ENCODE data around the gene PLXNB3. TPM values are rescaled to one million over a fixed set of nuclear protein-coding genes. Genes with fewer than 3 reads are reported as not detected.
"Not testable (repeated sequence)": the region's sequence is repeated elsewhere in the genome, so short reads cannot be mapped to it uniquely, and the experiment has no call there.

PLXNB3 gene
- total and polyA plus RNA-seq, 7 experiments from 2014 or later = 0.45 to 1.6 (median 0.68) TPM; not detected in 4

- Mint-ChIP-seq H3K36me3 (no peaks in the 10 kb centered on the region), H3K27ac (no peak overlapping the region), H3K9me3 (peaks cover 0 to 2% (median 0%) of the 10 kb centered on the region in 11 donors), H3K27me3 (peaks cover 0 to 8% (median 0%) of the 10 kb centered on the region in 5 donors), H3K4me3 (no peak overlapping the region), H3K4me1 (peaks cover 0 to 2% (median 0%) of the 10 kb centered on the region in 7 donors)
- Histone ChIP-seq H3K9me3 (ENCODE audit: control insufficient read depth in 2 of 3, low read length in 3 of 3) (no peaks in the 10 kb centered on the region), H3K27me3 (ENCODE audit: control insufficient read depth in 2 of 2, insufficient read depth in 2 of 2, low read length in 2 of 2) (no peaks in the 10 kb centered on the region), H3K4me1 (ENCODE audit: control insufficient read depth in 2 of 2, insufficient read depth in 2 of 2, low read length in 2 of 2) (no peaks in the 10 kb centered on the region), H3K36me3 (ENCODE audit: control insufficient read depth in 2 of 3, insufficient read depth in 3 of 3, low read length in 3 of 3) (no peaks in the 10 kb centered on the region), H3K27ac (ENCODE audit: low read depth, low read length) (no peak overlapping the region), H3K4me3 (ENCODE audit: low read length) (no peak overlapping the region)
- POLR2A ChIA-PET = no interaction called here
- CTCF ChIA-PET = no interaction called here
- DNase-seq (no peak), ATAC-seq (no peak)
- intact Hi-C loops (cut with micrococcal nuclease) = no loop called here
These were observed 43.9 kb downstream of the PLXNB3 start for GRCh38 chrX:153807976-153808375.

DNA sequence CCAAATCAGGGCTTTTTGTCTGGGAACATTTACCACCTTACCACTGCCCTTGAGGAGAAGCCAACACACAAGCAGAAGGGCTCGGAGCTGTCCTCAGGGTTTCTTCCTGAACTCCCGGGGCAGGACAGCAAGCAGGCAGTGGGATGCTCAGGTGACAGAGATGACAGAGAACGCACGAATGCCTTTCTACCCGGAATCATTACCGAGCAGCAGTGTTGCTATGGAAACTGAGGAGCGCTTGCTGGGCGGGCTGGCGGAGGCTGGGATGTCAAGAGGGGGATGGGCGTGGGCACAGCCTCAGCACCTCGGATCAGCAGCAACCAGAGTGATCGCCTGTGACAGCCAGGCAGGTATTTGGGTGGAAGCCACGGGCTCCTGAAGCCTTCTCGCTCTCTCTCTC lies 48.2 kb downstream of the PLXNB3 start:
- Mint-ChIP-seq H3K9me3 (peaks cover 0 to 2% (median 0%) of the 10 kb centered on the region in 11 donors), H3K4me1 (peaks cover 7 to 21% (median 17%) of the 10 kb centered on the region in 7 donors), H3K36me3 (peaks cover 0 to 6% (median 0%) of the 10 kb centered on the region in 5 donors), H3K4me3 (no peak overlapping the region), H3K27me3 (peaks cover 0 to 26% (median 0%) of the 10 kb centered on the region in 5 donors), H3K27ac (no peak overlapping the region)
- Histone ChIP-seq H3K9me3 (ENCODE audit: control insufficient read depth in 2 of 3, low read length in 3 of 3) (no peaks in the 10 kb centered on the region), H3K4me3 (ENCODE audit: low read length) (no peak overlapping the region), H3K4me1 (ENCODE audit: control insufficient read depth in 2 of 2, insufficient read depth in 2 of 2, low read length in 2 of 2) (peaks cover 9% of the 10 kb centered on the region in 2 donors), H3K36me3 (ENCODE audit: control insufficient read depth in 2 of 3, insufficient read depth in 3 of 3, low read length in 3 of 3) (no peaks in the 10 kb centered on the region), H3K27ac (ENCODE audit: low read depth, low read length) (no peak overlapping the region), H3K27me3 (ENCODE audit: control insufficient read depth in 2 of 2, insufficient read depth in 2 of 2, low read length in 2 of 2) (no peaks in the 10 kb centered on the region)
- ATAC-seq = no peak
- CTCF ChIA-PET = no interaction called here
- DNase-seq = no peak
- POLR2A ChIA-PET = no interaction called here
- intact Hi-C loops (cut with micrococcal nuclease) = no loop called here

- Mint-ChIP-seq H3K27ac (no peak overlapping the region), H3K4me1 (peaks cover 11 to 26% (median 23%) of the 10 kb centered on the region in 7 donors), H3K9me3 (no peaks in the 10 kb centered on the region), H3K27me3 (peaks cover 0 to 26% (median 0%) of the 10 kb centered on the region in 5 donors), H3K4me3 (no peak overlapping the region), H3K36me3 (peaks cover 0 to 6% (median 0%) of the 10 kb centered on the region in 5 donors)
- DNase-seq (no peak), ATAC-seq (no peak)
- intact Hi-C loops (cut with micrococcal nuclease) = no loop called here
- ChIA-PET CTCF (no interaction called here), POLR2A (no interaction called here)
- Histone ChIP-seq H3K4me3 (ENCODE audit: low read length) (no peak overlapping the region), H3K9me3 (ENCODE audit: control insufficient read depth in 2 of 3, low read length in 3 of 3) (no peaks in the 10 kb centered on the region), H3K36me3 (ENCODE audit: control insufficient read depth in 2 of 3, insufficient read depth in 3 of 3, low read length in 3 of 3) (no peaks in the 10 kb centered on the region), H3K4me1 (ENCODE audit: control insufficient read depth in 2 of 2, insufficient read depth in 2 of 2, low read length in 2 of 2) (peaks cover 14 to 15% of the 10 kb centered on the region in 2 donors), H3K27ac (ENCODE audit: low read depth, low read length) (no peak overlapping the region), H3K27me3 (ENCODE audit: control insufficient read depth in 2 of 2, insufficient read depth in 2 of 2, low read length in 2 of 2) (no peaks in the 10 kb centered on the region)
These were observed 49.1 kb downstream of the PLXNB3 start for GRCh38 chrX:153813161-153813560.

DNA sequence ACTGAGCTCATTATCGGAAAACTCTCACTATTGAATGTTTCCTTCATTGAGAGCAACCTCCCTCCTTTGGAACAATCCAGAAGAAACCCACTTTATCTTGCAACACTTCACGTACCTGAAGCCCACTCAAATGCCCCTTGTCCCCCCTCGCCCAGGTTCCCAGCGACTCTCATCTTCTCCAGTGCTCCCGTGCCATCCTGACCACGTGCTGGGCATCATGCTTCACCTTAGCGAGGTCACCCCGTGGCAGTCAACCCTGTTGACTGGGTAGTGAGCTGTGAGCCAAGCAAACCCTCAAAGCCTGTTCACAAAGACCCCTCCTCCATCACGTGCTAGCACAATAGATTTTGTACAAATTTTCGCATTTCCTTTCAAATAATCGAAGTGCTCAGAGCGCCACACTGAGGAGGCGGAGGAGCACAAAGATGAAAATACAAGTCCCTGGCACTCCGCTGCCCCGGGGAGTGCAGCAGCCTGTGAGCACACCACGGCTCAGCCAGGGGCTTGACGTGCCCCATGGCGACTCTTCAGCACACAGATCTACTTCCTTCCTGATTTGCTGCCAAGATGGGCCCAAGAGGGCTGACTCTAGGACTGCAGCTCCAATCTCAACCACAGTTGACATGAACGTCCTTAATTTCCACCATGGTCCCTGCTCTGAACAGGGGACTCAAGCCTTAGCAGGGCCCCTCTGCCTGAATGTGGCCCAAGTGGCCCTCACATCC lies 50.7 kb downstream of the PLXNB3 start:
- POLR2A ChIA-PET = no interaction called here
- H3K9me3 Mint-ChIP-seq = no peaks in the 10 kb centered on the region
- Histone ChIP-seq H3K27ac (ENCODE audit: low read depth, low read length) (no peak overlapping the region), H3K4me1 (ENCODE audit: control insufficient read depth in 2 of 2, insufficient read depth in 2 of 2, low read length in 2 of 2) (peaks cover 19 to 22% of the 10 kb centered on the region in 2 donors), H3K9me3 (ENCODE audit: control insufficient read depth in 2 of 3, low read length in 3 of 3) (no peaks in the 10 kb centered on the region), H3K36me3 (ENCODE audit: control insufficient read depth in 2 of 3, insufficient read depth in 3 of 3, low read length in 3 of 3) (no peaks in the 10 kb centered on the region), H3K4me3 (ENCODE audit: low read length) (no peak overlapping the region), H3K27me3 (ENCODE audit: control insufficient read depth in 2 of 2, insufficient read depth in 2 of 2, low read length in 2 of 2) (no peaks in the 10 kb centered on the region)
- H3K4me1 Mint-ChIP-seq = peaks cover 11 to 34% (median 26%) of the 10 kb centered on the region in 7 donors
- peaks cover 0 to 6% (median 0%) of the 10 kb centered on the region in 5 donors for H3K36me3 Mint-ChIP-seq
- H3K27me3 Mint-ChIP-seq = peaks cover 0 to 29% (median 0%) of the 10 kb centered on the region in 5 donors
- no peak overlapping the region for H3K27ac Mint-ChIP-seq
- DNase-seq (no peak), ATAC-seq (no peak)
- intact Hi-C loops (cut with micrococcal nuclease) = loop anchor here (5.0 kb wide), 2 partner anchors 63 to 88 kb away; partner anchors contain the start of gene AVPR2 (in 1 of the 2)
- no peak overlapping the region for H3K4me3 Mint-ChIP-seq
- CTCF ChIA-PET = interaction anchor here (0.6 kb wide), 1 partner anchor 244 kb away, joined by 3 read pairs; no protein-coding TSS in a partner anchor

GRCh38 chrX:153816831-153817690 lies 53.0 kb downstream of the PLXNB3 start:
- Mint-ChIP-seq H3K9me3 (no peaks in the 10 kb centered on the region), H3K4me1 (peaks cover 11 to 51% (median 33%) of the 10 kb centered on the region in 7 donors), H3K4me3 (peak overlapping the region; percentile 21 to 76 (median 67)), H3K36me3 (peaks cover 0 to 6% (median 0%) of the 10 kb centered on the region in 5 donors), H3K27me3 (peaks cover 0 to 23% (median 0%) of the 10 kb centered on the region in 5 donors), H3K27ac (peak overlapping the region in 3 of 9 donors; percentile 32 to 48 (median 48))
- Histone ChIP-seq H3K27me3 (ENCODE audit: control insufficient read depth in 2 of 2, insufficient read depth in 2 of 2, low read length in 2 of 2) (no peaks in the 10 kb centered on the region), H3K4me1 (ENCODE audit: control insufficient read depth in 2 of 2, insufficient read depth in 2 of 2, low read length in 2 of 2) (peaks cover 32 to 37% of the 10 kb centered on the region in 2 donors), H3K9me3 (ENCODE audit: control insufficient read depth in 2 of 3, low read length in 3 of 3) (no peaks in the 10 kb centered on the region), H3K36me3 (ENCODE audit: control insufficient read depth in 2 of 3, insufficient read depth in 3 of 3, low read length in 3 of 3) (no peaks in the 10 kb centered on the region), H3K27ac (ENCODE audit: low read depth, low read length) (no peak overlapping the region), H3K4me3 (ENCODE audit: low read length) (peak overlapping the region; percentile 31)
- POLR2A ChIA-PET = interaction anchor here (2.0 kb wide), 1 partner anchor 110 kb away, joined by 4 read pairs; no protein-coding TSS in a partner anchor
- CTCF ChIA-PET = interaction anchor here (1.0 to 1.1 kb wide), 2 partner anchors 110 to 130 kb away, joined by 3 read pairs; no protein-coding TSS in a partner anchor
- ATAC-seq (peak; percentile 77), DNase-seq (peak in 7 of 9 donors; percentile 11 to 43 (median 37))
- intact Hi-C loops (cut with micrococcal nuclease) = loop anchor here (1.0 to 5.0 kb wide), 4 partner anchors 23 to 110 kb away; partner anchors contain the start of genes ARHGAP4 (in 1 of the 2), AVPR2 (in 1 of the 2), IDH3G (in 1 of the 2) and SSR4 (in 1 of the 2)

DNA sequence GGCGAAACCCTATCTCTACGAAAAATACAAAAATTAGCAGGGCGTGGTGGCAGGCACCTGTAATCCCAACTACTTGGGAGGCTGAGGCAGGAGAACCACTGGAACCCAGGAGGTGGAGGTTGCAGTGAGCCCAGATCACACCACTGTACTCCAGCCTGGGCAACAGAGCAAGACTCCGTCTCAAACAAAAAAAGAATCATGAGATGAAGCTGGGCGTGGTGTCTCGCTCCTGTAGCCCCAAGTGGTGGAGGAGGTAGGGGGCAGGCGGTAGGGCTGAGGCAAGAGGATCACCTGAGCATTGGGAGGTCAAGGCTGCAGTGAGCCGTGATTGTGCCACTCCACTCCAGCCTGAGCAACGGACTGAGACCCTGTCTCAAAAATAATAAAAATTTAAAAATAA lies 54.0 kb downstream of the PLXNB3 start:
- H3K36me3 ChIP-seq (ENCODE audit: control insufficient read depth in 2 of 3, insufficient read depth in 3 of 3, low read length in 3 of 3); H3K36me3 Mint-ChIP-seq; H3K9me3 ChIP-seq (ENCODE audit: control insufficient read depth in 2 of 3, low read length in 3 of 3); CTCF ChIA-PET; ATAC-seq; DNase-seq; H3K27me3 ChIP-seq (ENCODE audit: control insufficient read depth in 2 of 2, insufficient read depth in 2 of 2, low read length in 2 of 2); H3K9me3 Mint-ChIP-seq; H3K4me3 ChIP-seq (ENCODE audit: low read length); H3K27ac ChIP-seq (ENCODE audit: low read depth, low read length): not testable (repeated sequence)
- Mint-ChIP-seq H3K4me1 (peaks cover 18 to 58% (median 39%) of the 10 kb centered on the region in 7 donors), H3K4me3 (peak overlapping the region in 5 of 10 donors; percentile 25 to 67 (median 54)), H3K27ac (peak overlapping the region in 1 of 9 donors; percentile 55), H3K27me3 (peaks cover 0 to 20% (median 0%) of the 10 kb centered on the region in 5 donors)
- POLR2A ChIA-PET = interaction anchor here (0.7 to 2.0 kb wide), 3 partner anchors 18 to 109 kb away, joined by 3 to 10 read pairs (median 4); partner anchors contain the start of genes IDH3G and SSR4
- peaks cover 39 to 44% of the 10 kb centered on the region in 2 donors for H3K4me1 ChIP-seq (ENCODE audit: control insufficient read depth in 2 of 2, insufficient read depth in 2 of 2, low read length in 2 of 2)
- intact Hi-C loops (cut with micrococcal nuclease) = loop anchor here (5.0 kb wide), 2 partner anchors 59 to 84 kb away; partner anchors contain the start of gene AVPR2 (in 1 of the 2)

Measured in naive thymus-derived CD4-positive, alpha-beta T cell (primary cell).